H9 (cell line): ENCODE measurements around the gene MFGE8. TPM values are rescaled to one million over a fixed set of nuclear protein-coding genes. Genes with fewer than 3 reads are reported as not detected.
A peak's percentile ranks its signal among the peaks of the same experiment; 100 is the strongest.
"Not testable (repeated sequence)": the region's sequence is repeated elsewhere in the genome, so short reads cannot be mapped to it uniquely, and the experiment has no call there.

Experiments used
- DNase-seq: peaks from one replicate; pipeline ENCODE4 v3.0.0-alpha.2; 2017
- H2AFZ ChIP-seq: one replicate; pipeline ENCODE4 v1.6.1; 2013; ENCODE audit warnings: mild to moderate bottlenecking, low read length, control low read depth, moderate library complexity
- H2AK5ac ChIP-seq: 2 replicates; pipeline ENCODE4 v1.6.1; 2013; ENCODE audit warnings: low read length, control low read depth, mixed read lengths; ENCODE audit not compliant: insufficient read length
- H2BK120ac ChIP-seq: one replicate; pipeline ENCODE4 v1.6.1; 2013; ENCODE audit warnings: low read depth, mild to moderate bottlenecking, low read length, control low read depth, inconsistent platforms; ENCODE audit not compliant: poor library complexity, severe bottlenecking
- H2BK12ac ChIP-seq: 2 replicates; pipeline ENCODE4 v1.6.1; 2013; ENCODE audit warnings: low read length, control low read depth, mixed read lengths, low read depth; ENCODE audit not compliant: insufficient read length
- H2BK15ac ChIP-seq: 2 replicates; pipeline ENCODE4 v1.6.1; 2013; ENCODE audit warnings: low read depth, low read length, control low read depth
- H2BK20ac ChIP-seq: one replicate; pipeline ENCODE4 v1.6.1; 2013; ENCODE audit warnings: low read depth, mild to moderate bottlenecking, low read length, control low read depth, inconsistent platforms; ENCODE audit not compliant: poor library complexity, severe bottlenecking
- H2BK5ac ChIP-seq: 2 replicates; pipeline ENCODE4 v1.6.1; 2013; ENCODE audit warnings: low read length, control low read depth, mixed read lengths; ENCODE audit not compliant: insufficient read length
- H3K14ac ChIP-seq: 2 replicates; pipeline ENCODE4 v1.6.1; 2013; ENCODE audit warnings: low read length, control low read depth; ENCODE audit not compliant: insufficient read depth
- H3K18ac ChIP-seq: 2 replicates; pipeline ENCODE4 v1.6.1; 2013; ENCODE audit warnings: low read depth, mild to moderate bottlenecking, mixed read lengths, low read length, control low read depth; ENCODE audit not compliant: insufficient read length
- H3K23ac ChIP-seq: 2 replicates; pipeline ENCODE4 v1.6.1; 2013; ENCODE audit warnings: low read length, control low read depth, mixed read lengths, low read depth; ENCODE audit not compliant: insufficient read length
- H3K23me2 ChIP-seq: 2 replicates; pipeline ENCODE4 v1.6.1; 2013; ENCODE audit warnings: low read depth, mild to moderate bottlenecking, mixed read lengths, low read length, control low read depth; ENCODE audit not compliant: insufficient read length, poor library complexity, severe bottlenecking
- H3K27ac ChIP-seq: 2 replicates; pipeline ENCODE4 v1.5.1; 2013; ENCODE audit warnings: low read length, control low read depth, mixed read lengths, low read depth; ENCODE audit not compliant: insufficient read length
- H3K27me3 ChIP-seq: 2 replicates; pipeline ENCODE4 v1.6.1; 2013; ENCODE audit warnings: low read length, control low read depth, inconsistent platforms; ENCODE audit not compliant: insufficient read depth
- H3K4ac ChIP-seq: 2 replicates; pipeline ENCODE4 v1.6.1; 2013; ENCODE audit warnings: low read depth, mild to moderate bottlenecking, control low read depth, inconsistent platforms, low read length, moderate library complexity
- H3K4me1 ChIP-seq: 2 replicates; pipeline ENCODE4 v1.6.1; 2013; ENCODE audit warnings: low read length, control low read depth, inconsistent platforms; ENCODE audit not compliant: insufficient read depth
- H3K4me2 ChIP-seq: 2 replicates; pipeline ENCODE4 v1.6.1; 2013; ENCODE audit warnings: low read length, control low read depth, mixed read lengths; ENCODE audit not compliant: insufficient read length, insufficient read depth
- H3K56ac ChIP-seq: 2 replicates; pipeline ENCODE4 v1.6.1; 2013; ENCODE audit warnings: low read depth, mild to moderate bottlenecking, mixed read lengths, low read length, control low read depth; ENCODE audit not compliant: insufficient read length
- H3K79me1 ChIP-seq: 2 replicates; pipeline ENCODE4 v1.6.1; 2013; ENCODE audit warnings: low read depth, mild to moderate bottlenecking, moderate library complexity, low read length, control low read depth, inconsistent platforms; ENCODE audit not compliant: insufficient read depth, poor library complexity, severe bottlenecking
- H3K79me2 ChIP-seq: 2 replicates; pipeline ENCODE4 v1.6.1; 2013; ENCODE audit warnings: low read length, control low read depth, inconsistent platforms; ENCODE audit not compliant: insufficient read depth
- H3K9ac ChIP-seq: 2 replicates; pipeline ENCODE4 v1.6.1; 2013; ENCODE audit warnings: low read length, control low read depth, mixed read lengths; ENCODE audit not compliant: insufficient read length; ENCODE audit errors: extremely low read depth
- H3K9me3 ChIP-seq: one replicate; pipeline ENCODE4 v1.6.1; 2013; ENCODE audit warnings: low read depth, low read length, inconsistent platforms; ENCODE audit not compliant: control insufficient read depth
- H3T11ph ChIP-seq: one replicate; pipeline ENCODE4 v1.6.1; 2013; ENCODE audit warnings: mild to moderate bottlenecking, low read length, control low read depth, inconsistent platforms
- H4K20me1 ChIP-seq: one replicate; pipeline ENCODE4 v1.6.1; 2013; ENCODE audit not compliant: control insufficient read depth, insufficient read length, insufficient read depth
- H4K5ac ChIP-seq: 2 replicates; pipeline ENCODE4 v1.6.1; 2013; ENCODE audit warnings: low read depth, mild to moderate bottlenecking, mixed read lengths, low read length, control low read depth; ENCODE audit not compliant: insufficient read length
- H4K8ac ChIP-seq: replicated peaks from 2 replicates; pipeline ENCODE4 v1.6.1; 2013; ENCODE audit warnings: low read length, control low read depth, mixed read lengths, low read depth; ENCODE audit not compliant: insufficient read length
- H4K91ac ChIP-seq: 2 replicates; pipeline ENCODE4 v1.6.1; 2013; ENCODE audit warnings: low read depth, mild to moderate bottlenecking, moderate library complexity, mixed read lengths, low read length, control low read depth; ENCODE audit not compliant: insufficient read length
- H3K27ac Mint-ChIP-seq, 3 experiments: 2 replicates in 2 of 3; 3 replicates in 1 of 3; pipeline ENCODE4 v1.8.0; 2020 to 2021; ENCODE audit warnings: mixed read lengths in 3 of 3, mild to moderate bottlenecking in 1 of 3, moderate library complexity in 1 of 3
- H3K27me3 Mint-ChIP-seq: 2 replicates; pipeline ENCODE4 v1.8.0; 2021; ENCODE audit warnings: low read depth, mild to moderate bottlenecking, moderate library complexity, mixed read lengths
- H3K36me3 Mint-ChIP-seq, 3 experiments: 2 replicates in 2 of 3; 3 replicates in 1 of 3; pipeline ENCODE4 v1.8.0; 2020 to 2021; ENCODE audit warnings: low read depth in 3 of 3, mixed read lengths in 3 of 3; ENCODE audit not compliant: insufficient read depth in 1 of 3
- H3K4me1 Mint-ChIP-seq, 2 experiments: 2 replicates each; pipeline ENCODE4 v1.8.0; 2020; ENCODE audit warnings: mixed read lengths in 2 of 2
- H3K4me3 Mint-ChIP-seq, 2 experiments: 2 replicates in 1 of 2; 3 replicates in 1 of 2; pipeline ENCODE4 v1.8.0; 2020 to 2021; ENCODE audit warnings: mild to moderate bottlenecking in 2 of 2, mixed read lengths in 2 of 2, moderate library complexity in 1 of 2
- H3K9me3 Mint-ChIP-seq, 2 experiments: 2 replicates in 1 of 2; 3 replicates in 1 of 2; pipeline ENCODE4 v1.8.0; 2020; ENCODE audit warnings: mild to moderate bottlenecking in 2 of 2, mixed read lengths in 2 of 2, moderate library complexity in 1 of 2
- WGBS: extraction: QIAGEN DNeasy Blood & Tissue Kit; methylation state at CpG from one replicate; pipeline ENCODE4 v1.1.7; 2013; ENCODE audit warnings: missing lambda C conversion rate, low lambda C conversion rate, mixed read lengths; ENCODE audit not compliant: insufficient read length; ENCODE audit errors: extremely low coverage; 5-methylcytosine and 5-hydroxymethylcytosine counted together
- total RNA-seq: library from RNA; stranded (reverse); gene quantifications from 2 replicates; pipeline ENCODE4 v1.2.1, GENCODE V29; 2021
- TF ChIP-seq, protein P1 (sequence below): fragments of 200-600 bp; sonication (generic); conservative IDR thresholded peaks from 3 replicates; pipeline ENCODE4 v1.8.0; 2021; ENCODE audit warnings: antibody characterized with exemption, mild to moderate bottlenecking

The MFGE8 gene
- total RNA-seq, 1 experiment from 2014 or later = 653 TPM

- TF ChIP-seq, protein P1, sequence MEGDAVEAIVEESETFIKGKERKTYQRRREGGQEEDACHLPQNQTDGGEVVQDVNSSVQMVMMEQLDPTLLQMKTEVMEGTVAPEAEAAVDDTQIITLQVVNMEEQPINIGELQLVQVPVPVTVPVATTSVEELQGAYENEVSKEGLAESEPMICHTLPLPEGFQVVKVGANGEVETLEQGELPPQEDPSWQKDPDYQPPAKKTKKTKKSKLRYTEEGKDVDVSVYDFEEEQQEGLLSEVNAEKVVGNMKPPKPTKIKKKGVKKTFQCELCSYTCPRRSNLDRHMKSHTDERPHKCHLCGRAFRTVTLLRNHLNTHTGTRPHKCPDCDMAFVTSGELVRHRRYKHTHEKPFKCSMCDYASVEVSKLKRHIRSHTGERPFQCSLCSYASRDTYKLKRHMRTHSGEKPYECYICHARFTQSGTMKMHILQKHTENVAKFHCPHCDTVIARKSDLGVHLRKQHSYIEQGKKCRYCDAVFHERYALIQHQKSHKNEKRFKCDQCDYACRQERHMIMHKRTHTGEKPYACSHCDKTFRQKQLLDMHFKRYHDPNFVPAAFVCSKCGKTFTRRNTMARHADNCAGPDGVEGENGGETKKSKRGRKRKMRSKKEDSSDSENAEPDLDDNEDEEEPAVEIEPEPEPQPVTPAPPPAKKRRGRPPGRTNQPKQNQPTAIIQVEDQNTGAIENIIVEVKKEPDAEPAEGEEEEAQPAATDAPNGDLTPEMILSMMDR = no peak
- peaks cover 19 to 29% of the 10 kb centered on the region in 2 experiments for H3K4me1 Mint-ChIP-seq
- H3K4me3 Mint-ChIP-seq = no peak overlapping the region
Observed at GRCh38 chr15:88930579-88930978, 17.4 kb upstream of the MFGE8 start.

GRCh38 chr15:88929358-88930098, 16.3 kb upstream of the MFGE8 start:
- H3K4me1 ChIP-seq, H3K9ac ChIP-seq, DNase-seq, H4K5ac ChIP-seq, H4K20me1 ChIP-seq, H3T11ph ChIP-seq, H3K4me2 ChIP-seq, H2BK120ac ChIP-seq, H3K23ac ChIP-seq, H2AK5ac ChIP-seq, H2BK15ac ChIP-seq, H3K27me3 Mint-ChIP-seq, H3K79me1 ChIP-seq, H2BK5ac ChIP-seq, H3K79me2 ChIP-seq, H3K27me3 ChIP-seq, H3K4me3 Mint-ChIP-seq, H3K27ac ChIP-seq, H3K4ac ChIP-seq, H4K91ac ChIP-seq, H4K8ac ChIP-seq, H3K56ac ChIP-seq, H2BK20ac ChIP-seq, H2AFZ ChIP-seq, H3K18ac ChIP-seq, H2BK12ac ChIP-seq, H3K9me3 ChIP-seq, H3K23me2 ChIP-seq, H3K14ac ChIP-seq: not testable (repeated sequence)
- H3K4me1 Mint-ChIP-seq = peaks cover 19 to 23% of the 10 kb centered on the region in 2 experiments
- peaks cover 19 to 65% (median 34%) of the 10 kb centered on the region in 3 experiments for H3K36me3 Mint-ChIP-seq
- H3K27ac Mint-ChIP-seq = peak overlapping the region in 2 of 3 experiments; percentile 23 to 92; a peak in 2 of 7 replicates
- peaks cover 42 to 66% of the 10 kb centered on the region in 2 experiments for H3K9me3 Mint-ChIP-seq
- no CpG with 5 or more reads among the region's 3 CpGs for WGBS

More at GRCh38 chr15:88930579-88930978, 17.4 kb upstream of the MFGE8 start:
- no peak overlapping the region for H3K56ac ChIP-seq
- no peak overlapping the region for H4K91ac ChIP-seq
- H3K79me1 ChIP-seq = no peaks in the 10 kb centered on the region
- H2BK5ac ChIP-seq = no peak overlapping the region
- no peaks in the 10 kb centered on the region for H3K4me1 ChIP-seq
- no peak overlapping the region for H3K9ac ChIP-seq
- Mint-ChIP-seq H3K36me3 (peaks cover 24 to 68% (median 43%) of the 10 kb centered on the region in 3 experiments), H3K27ac (no peak overlapping the region), H3K27me3 (peaks cover 1% of the 10 kb centered on the region; the same call in 1 of the 2 replicates), H3K9me3 (peaks cover 50 to 66% of the 10 kb centered on the region in 2 experiments)
- no peak overlapping the region for H4K5ac ChIP-seq
- no peak overlapping the region for H2BK12ac ChIP-seq
- H3T11ph ChIP-seq = no peak overlapping the region
- no peak overlapping the region for H2BK120ac ChIP-seq
- no peaks in the 10 kb centered on the region for H4K20me1 ChIP-seq
- H4K8ac ChIP-seq = no peak overlapping the region
- no CpG with 5 or more reads among the region's 2 CpGs for WGBS
- no peak overlapping the region for H2AK5ac ChIP-seq
- no peak overlapping the region for H3K4ac ChIP-seq
- H3K18ac ChIP-seq = no peak overlapping the region
- no peak overlapping the region for H3K23ac ChIP-seq
- H3K27ac ChIP-seq = no peak overlapping the region
- no peak overlapping the region for H2AFZ ChIP-seq
- no peak for DNase-seq
- no peak overlapping the region for H2BK20ac ChIP-seq
- H3K4me2 ChIP-seq = no peak overlapping the region
- no peak overlapping the region for H2BK15ac ChIP-seq
- no peaks in the 10 kb centered on the region for H3K79me2 ChIP-seq
- H3K9me3 ChIP-seq = peaks cover 9% of the 10 kb centered on the region
- H3K14ac ChIP-seq = no peak overlapping the region
- H3K23me2 ChIP-seq = no peaks in the 10 kb centered on the region
- no peaks in the 10 kb centered on the region for H3K27me3 ChIP-seq
